GM23338 (cell line): ENCODE results near the gene KIFC3. TPM values are rescaled to one million over a fixed set of nuclear protein-coding genes. Genes with fewer than 3 reads are reported as not detected.

ENCODE experiments used
- ATAC-seq: fragments of 200-7000 bp; cut with Tn5 transposase; 3 replicates; pipeline ENCODE4 v1.9.1; 2020
- DNase-seq: peaks from one replicate; pipeline ENCODE4 v3.0.0-alpha.2; 2015; ENCODE audit warnings: low spot score
- H2AFZ ChIP-seq: fragments of 200-600 bp; sonication (generic); 2 replicates; pipeline ENCODE4 v1.8.0; 2016; ENCODE audit warnings: antibody characterized with exemption, mild to moderate bottlenecking, moderate library complexity
- H3F3A ChIP-seq: fragments of 200-600 bp; sonication (generic); replicated peaks from 2 replicates; pipeline ENCODE4 v1.8.0; 2017; ENCODE audit warnings: antibody characterized with exemption, mixed run types, low read depth
- H3K27ac ChIP-seq: fragments of 200-600 bp; sonication (generic); 2 replicates; pipeline ENCODE4 v1.6.1; 2016; ENCODE audit warnings: low read depth
- H3K27me3 ChIP-seq: fragments of 200-600 bp; sonication (generic); 2 replicates; pipeline ENCODE4 v1.8.0; 2016; ENCODE audit warnings: mild to moderate bottlenecking, mixed run types, moderate library complexity; ENCODE audit not compliant: insufficient read depth
- H3K36me3 ChIP-seq: fragments of 200-600 bp; sonication (generic); 2 replicates; pipeline ENCODE4 v1.8.0; 2016; ENCODE audit warnings: mild to moderate bottlenecking; ENCODE audit not compliant: insufficient read depth
- H3K4me1 ChIP-seq: fragments of 200-600 bp; sonication (generic); 2 replicates; pipeline ENCODE4 v1.8.0; 2016; ENCODE audit warnings: mild to moderate bottlenecking, moderate library complexity; ENCODE audit not compliant: insufficient read depth
- H3K4me2 ChIP-seq: fragments of 200-600 bp; sonication (generic); 2 replicates; pipeline ENCODE4 v1.7.1; 2017; ENCODE audit warnings: mixed run types
- H3K4me3 ChIP-seq: fragments of 200-600 bp; sonication (generic); 2 replicates; pipeline ENCODE4 v1.6.1; 2016; ENCODE audit warnings: mixed run types
- H3K79me2 ChIP-seq: fragments of 200-600 bp; sonication (generic); replicated peaks from 2 replicates; pipeline ENCODE4 v1.8.0; 2017; ENCODE audit warnings: mild to moderate bottlenecking; ENCODE audit not compliant: insufficient read depth
- H3K9me2 ChIP-seq: fragments of 200-600 bp; sonication (generic); 2 replicates; pipeline ENCODE4 v1.8.0; 2017; ENCODE audit not compliant: insufficient read depth
- H4K20me1 ChIP-seq: fragments of 200-600 bp; sonication (generic); replicated peaks from 2 replicates; pipeline ENCODE4 v1.8.0; 2017; ENCODE audit warnings: mild to moderate bottlenecking; ENCODE audit not compliant: insufficient read depth
- H3K27ac Mint-ChIP-seq: 2 replicates; pipeline ENCODE4 v1.8.0; 2020; ENCODE audit warnings: inconsistent platforms, mild to moderate bottlenecking, moderate library complexity, mixed read lengths
- H3K27me3 Mint-ChIP-seq: 3 replicates; pipeline ENCODE4 v1.8.0; 2022; ENCODE audit warnings: low read depth, mild to moderate bottlenecking, moderate library complexity, mixed read lengths, inconsistent platforms; ENCODE audit not compliant: insufficient read depth, poor library complexity
- H3K36me3 Mint-ChIP-seq: 3 replicates; pipeline ENCODE4 v1.8.0; 2021; ENCODE audit warnings: low read depth, mild to moderate bottlenecking, inconsistent platforms, moderate library complexity, mixed read lengths
- H3K4me1 Mint-ChIP-seq: 3 replicates; pipeline ENCODE4 v1.8.0; 2020; ENCODE audit warnings: mild to moderate bottlenecking, inconsistent platforms, mixed read lengths
- H3K4me3 Mint-ChIP-seq: 3 replicates; pipeline ENCODE4 v1.8.0; 2021; ENCODE audit warnings: moderate library complexity, mild to moderate bottlenecking, inconsistent platforms, mixed read lengths
- H3K9me3 Mint-ChIP-seq: 3 replicates; pipeline ENCODE4 v1.8.0; 2020; ENCODE audit warnings: moderate library complexity, mild to moderate bottlenecking, inconsistent platforms, mixed read lengths
- CREB1 ChIP-seq: fragments of 250-450 bp; sonication (Bioruptor Pico); IDR thresholded peaks from 2 replicates; pipeline ENCODE4 v1.5.0; 2020; ENCODE audit warnings: low read depth, mild to moderate bottlenecking, moderate library complexity
- EZH2 ChIP-seq: fragments of 200-600 bp; sonication (generic); IDR thresholded peaks from one replicate; pipeline ENCODE4 v1.8.0; 2017; ENCODE audit warnings: antibody characterized with exemption, mild to moderate bottlenecking, low read depth; ENCODE audit not compliant: unreplicated experiment
- EZH2phosphoT487 ChIP-seq: fragments of 200-600 bp; sonication (generic); IDR thresholded peaks from one replicate; pipeline ENCODE4 v1.8.1; 2018; ENCODE audit warnings: antibody characterized with exemption; ENCODE audit not compliant: unreplicated experiment
- JUNB ChIP-seq: IDR thresholded peaks from one replicate; pipeline ENCODE4 v1.6.1; 2016; ENCODE audit warnings: antibody characterized with exemption; ENCODE audit not compliant: unreplicated experiment
- NANOG ChIP-seq: IDR thresholded peaks from 2 replicates; pipeline ENCODE4 v1.6.1; 2016; ENCODE audit warnings: antibody characterized with exemption, borderline replicate concordance
- POLR2AphosphoS5 ChIP-seq: IDR thresholded peaks from 2 replicates; pipeline ENCODE4 v1.6.1; 2016; ENCODE audit warnings: antibody characterized with exemption, low read depth
- STAT1 ChIP-seq: IDR thresholded peaks from one replicate; pipeline ENCODE4 v1.6.1; 2016; ENCODE audit warnings: antibody characterized with exemption; ENCODE audit not compliant: unreplicated experiment
- ZNF114 ChIP-seq: fragments of 250-450 bp; sonication (Bioruptor Pico); IDR thresholded peaks from 2 replicates; pipeline ENCODE4 v1.5.0; 2020; ENCODE audit warnings: mild to moderate bottlenecking, moderate library complexity
- ZNF331 ChIP-seq: fragments of 250-450 bp; sonication (Bioruptor Pico); IDR thresholded peaks from 2 replicates; pipeline ENCODE4 v1.5.0; 2020; ENCODE audit warnings: low read depth, mild to moderate bottlenecking, moderate library complexity
- polyA plus RNA-seq: library from polyadenylated mRNA; unstranded; fragments of >200 nt; fragmentation: Nextera tagmentation; extraction: Ambion mirVana; gene quantifications from 2 replicates; pipeline ENCODE4 v1.2.1, GENCODE V29; 2016
- total RNA-seq: library from RNA; depleted of rRNA; stranded (reverse); fragments of >200 nt; shearing (Covaris generic); gene quantifications from 2 replicates; pipeline ENCODE4 v1.2.3, GENCODE V29; 2014
- TF ChIP-seq, protein P1 (sequence below): fragments of 250-450 bp; sonication (Bioruptor Pico); IDR thresholded peaks from 2 replicates; pipeline ENCODE4 v1.5.0; 2020; ENCODE audit warnings: mild to moderate bottlenecking, moderate library complexity
- TF ChIP-seq, protein P2 (sequence below), 2 experiments: fragments of 200-600 bp in 1 of 2; sonication (generic) in 1 of 2; conservative IDR thresholded peaks; 2 replicates each; pipeline versions ENCODE4 v1.5.1 to v1.6.1; 2016 to 2017; ENCODE audit warnings: antibody characterized with exemption in 2 of 2, low read depth in 2 of 2, mild to moderate bottlenecking in 2 of 2, moderate library complexity in 1 of 2
- TF ChIP-seq, protein P3 (sequence below): IDR thresholded peaks from 2 replicates; pipeline ENCODE4 v1.6.1; 2016; ENCODE audit warnings: antibody characterized with exemption
- TF ChIP-seq, protein P4 (sequence below): IDR thresholded peaks from one replicate; pipeline ENCODE4 v1.6.1; 2018; ENCODE audit warnings: antibody characterized with exemption; ENCODE audit not compliant: unreplicated experiment

The KIFC3 gene
- total and polyA plus RNA-seq, 2 experiments from 2014 or later = 4.4 to 12.5 TPM

DNA sequence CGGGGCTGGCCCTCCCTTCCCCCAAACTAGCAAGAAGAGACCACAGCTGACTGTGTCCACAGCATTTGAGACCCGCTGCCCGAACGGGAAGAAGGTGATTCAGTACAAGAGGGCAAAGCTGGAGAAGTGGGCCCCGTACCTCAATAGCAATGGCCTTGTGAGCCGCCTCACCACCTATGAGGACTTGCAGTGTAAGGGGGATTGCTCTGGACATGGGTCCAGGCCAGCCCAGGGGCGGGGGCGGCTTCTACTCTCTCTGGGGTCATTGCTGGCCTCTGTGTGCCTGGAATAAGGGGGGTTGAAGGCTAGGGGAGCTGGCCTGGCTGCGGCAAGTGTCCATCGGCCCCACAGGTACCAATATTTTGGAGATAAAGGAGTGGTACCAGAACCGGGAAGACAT, 79.6 kb downstream of the KIFC3 start:
- no peaks in the 10 kb centered on the region for H3K4me1 Mint-ChIP-seq
- H2AFZ ChIP-seq = no peak overlapping the region

More for the DNA sequence above, 79.6 kb downstream of the KIFC3 start:
- Mint-ChIP-seq H3K4me3 (no peak overlapping the region), H3K9me3 (no peaks in the 10 kb centered on the region), H3K27ac (no peak overlapping the region), H3K36me3 (no peaks in the 10 kb centered on the region), H3K27me3 (peaks cover 10% of the 10 kb centered on the region)
- H3K27me3 ChIP-seq = no peaks in the 10 kb centered on the region
- H3K4me2 ChIP-seq = no peak overlapping the region
- no peak for ATAC-seq
- H3F3A ChIP-seq = no peaks in the 10 kb centered on the region
- H3K27ac ChIP-seq = no peak overlapping the region
- TF ChIP-seq CREB1 (CRISPR knock-in tag) (no peak), NANOG (no peak), EZH2phosphoT487 (no peak), JUNB (no peak), EZH2 (no peak), POLR2AphosphoS5 (no peak), STAT1 (no peak), ZNF114 (no peak), ZNF331 (CRISPR knock-in tag) (no peak)
- TF ChIP-seq, protein P1, sequence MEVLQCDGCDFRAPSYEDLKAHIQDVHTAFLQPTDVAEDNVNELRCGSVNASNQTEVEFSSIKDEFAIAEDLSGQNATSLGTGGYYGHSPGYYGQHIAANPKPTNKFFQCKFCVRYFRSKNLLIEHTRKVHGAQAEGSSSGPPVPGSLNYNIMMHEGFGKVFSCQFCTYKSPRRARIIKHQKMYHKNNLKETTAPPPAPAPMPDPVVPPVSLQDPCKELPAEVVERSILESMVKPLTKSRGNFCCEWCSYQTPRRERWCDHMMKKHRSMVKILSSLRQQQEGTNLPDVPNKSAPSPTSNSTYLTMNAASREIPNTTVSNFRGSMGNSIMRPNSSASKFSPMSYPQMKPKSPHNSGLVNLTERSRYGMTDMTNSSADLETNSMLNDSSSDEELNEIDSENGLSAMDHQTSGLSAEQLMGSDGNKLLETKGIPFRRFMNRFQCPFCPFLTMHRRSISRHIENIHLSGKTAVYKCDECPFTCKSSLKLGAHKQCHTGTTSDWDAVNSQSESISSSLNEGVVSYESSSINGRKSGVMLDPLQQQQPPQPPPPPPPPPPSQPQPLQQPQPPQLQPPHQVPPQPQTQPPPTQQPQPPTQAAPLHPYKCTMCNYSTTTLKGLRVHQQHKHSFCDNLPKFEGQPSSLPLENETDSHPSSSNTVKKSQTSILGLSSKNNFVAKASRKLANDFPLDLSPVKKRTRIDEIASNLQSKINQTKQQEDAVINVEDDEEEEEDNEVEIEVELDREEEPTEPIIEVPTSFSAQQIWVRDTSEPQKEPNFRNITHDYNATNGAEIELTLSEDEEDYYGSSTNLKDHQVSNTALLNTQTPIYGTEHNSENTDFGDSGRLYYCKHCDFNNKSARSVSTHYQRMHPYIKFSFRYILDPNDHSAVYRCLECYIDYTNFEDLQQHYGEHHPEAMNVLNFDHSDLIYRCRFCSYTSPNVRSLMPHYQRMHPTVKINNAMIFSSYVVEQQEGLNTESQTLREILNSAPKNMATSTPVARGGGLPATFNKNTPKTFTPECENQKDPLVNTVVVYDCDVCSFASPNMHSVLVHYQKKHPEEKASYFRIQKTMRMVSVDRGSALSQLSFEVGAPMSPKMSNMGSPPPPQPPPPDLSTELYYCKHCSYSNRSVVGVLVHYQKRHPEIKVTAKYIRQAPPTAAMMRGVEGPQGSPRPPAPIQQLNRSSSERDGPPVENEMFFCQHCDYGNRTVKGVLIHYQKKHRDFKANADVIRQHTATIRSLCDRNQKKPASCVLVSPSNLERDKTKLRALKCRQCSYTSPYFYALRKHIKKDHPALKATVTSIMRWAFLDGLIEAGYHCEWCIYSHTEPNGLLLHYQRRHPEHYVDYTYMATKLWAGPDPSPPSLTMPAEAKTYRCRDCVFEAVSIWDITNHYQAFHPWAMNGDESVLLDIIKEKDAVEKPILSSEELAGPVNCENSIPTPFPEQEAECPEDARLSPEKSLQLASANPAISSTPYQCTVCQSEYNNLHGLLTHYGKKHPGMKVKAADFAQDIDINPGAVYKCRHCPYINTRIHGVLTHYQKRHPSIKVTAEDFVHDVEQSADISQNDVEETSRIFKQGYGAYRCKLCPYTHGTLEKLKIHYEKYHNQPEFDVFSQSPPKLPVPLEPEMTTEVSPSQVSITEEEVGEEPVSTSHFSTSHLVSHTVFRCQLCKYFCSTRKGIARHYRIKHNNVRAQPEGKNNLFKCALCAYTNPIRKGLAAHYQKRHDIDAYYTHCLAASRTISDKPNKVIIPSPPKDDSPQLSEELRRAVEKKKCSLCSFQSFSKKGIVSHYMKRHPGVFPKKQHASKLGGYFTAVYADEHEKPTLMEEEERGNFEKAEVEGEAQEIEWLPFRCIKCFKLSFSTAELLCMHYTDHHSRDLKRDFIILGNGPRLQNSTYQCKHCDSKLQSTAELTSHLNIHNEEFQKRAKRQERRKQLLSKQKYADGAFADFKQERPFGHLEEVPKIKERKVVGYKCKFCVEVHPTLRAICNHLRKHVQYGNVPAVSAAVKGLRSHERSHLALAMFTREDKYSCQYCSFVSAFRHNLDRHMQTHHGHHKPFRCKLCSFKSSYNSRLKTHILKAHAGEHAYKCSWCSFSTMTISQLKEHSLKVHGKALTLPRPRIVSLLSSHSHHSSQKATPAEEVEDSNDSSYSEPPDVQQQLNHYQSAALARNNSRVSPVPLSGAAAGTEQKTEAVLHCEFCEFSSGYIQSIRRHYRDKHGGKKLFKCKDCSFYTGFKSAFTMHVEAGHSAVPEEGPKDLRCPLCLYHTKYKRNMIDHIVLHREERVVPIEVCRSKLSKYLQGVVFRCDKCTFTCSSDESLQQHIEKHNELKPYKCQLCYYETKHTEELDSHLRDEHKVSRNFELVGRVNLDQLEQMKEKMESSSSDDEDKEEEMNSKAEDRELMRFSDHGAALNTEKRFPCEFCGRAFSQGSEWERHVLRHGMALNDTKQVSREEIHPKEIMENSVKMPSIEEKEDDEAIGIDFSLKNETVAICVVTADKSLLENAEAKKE (CRISPR knock-in tag) = no peak
- TF ChIP-seq, protein P2, sequence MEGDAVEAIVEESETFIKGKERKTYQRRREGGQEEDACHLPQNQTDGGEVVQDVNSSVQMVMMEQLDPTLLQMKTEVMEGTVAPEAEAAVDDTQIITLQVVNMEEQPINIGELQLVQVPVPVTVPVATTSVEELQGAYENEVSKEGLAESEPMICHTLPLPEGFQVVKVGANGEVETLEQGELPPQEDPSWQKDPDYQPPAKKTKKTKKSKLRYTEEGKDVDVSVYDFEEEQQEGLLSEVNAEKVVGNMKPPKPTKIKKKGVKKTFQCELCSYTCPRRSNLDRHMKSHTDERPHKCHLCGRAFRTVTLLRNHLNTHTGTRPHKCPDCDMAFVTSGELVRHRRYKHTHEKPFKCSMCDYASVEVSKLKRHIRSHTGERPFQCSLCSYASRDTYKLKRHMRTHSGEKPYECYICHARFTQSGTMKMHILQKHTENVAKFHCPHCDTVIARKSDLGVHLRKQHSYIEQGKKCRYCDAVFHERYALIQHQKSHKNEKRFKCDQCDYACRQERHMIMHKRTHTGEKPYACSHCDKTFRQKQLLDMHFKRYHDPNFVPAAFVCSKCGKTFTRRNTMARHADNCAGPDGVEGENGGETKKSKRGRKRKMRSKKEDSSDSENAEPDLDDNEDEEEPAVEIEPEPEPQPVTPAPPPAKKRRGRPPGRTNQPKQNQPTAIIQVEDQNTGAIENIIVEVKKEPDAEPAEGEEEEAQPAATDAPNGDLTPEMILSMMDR (conservative IDR thresholded peaks at IDR 0.05; ENCODE audit: low read depth in 2 of 2) = no peak
- TF ChIP-seq, protein P3, sequence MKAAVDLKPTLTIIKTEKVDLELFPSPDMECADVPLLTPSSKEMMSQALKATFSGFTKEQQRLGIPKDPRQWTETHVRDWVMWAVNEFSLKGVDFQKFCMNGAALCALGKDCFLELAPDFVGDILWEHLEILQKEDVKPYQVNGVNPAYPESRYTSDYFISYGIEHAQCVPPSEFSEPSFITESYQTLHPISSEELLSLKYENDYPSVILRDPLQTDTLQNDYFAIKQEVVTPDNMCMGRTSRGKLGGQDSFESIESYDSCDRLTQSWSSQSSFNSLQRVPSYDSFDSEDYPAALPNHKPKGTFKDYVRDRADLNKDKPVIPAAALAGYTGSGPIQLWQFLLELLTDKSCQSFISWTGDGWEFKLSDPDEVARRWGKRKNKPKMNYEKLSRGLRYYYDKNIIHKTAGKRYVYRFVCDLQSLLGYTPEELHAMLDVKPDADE = no peak
- TF ChIP-seq, protein P4, sequence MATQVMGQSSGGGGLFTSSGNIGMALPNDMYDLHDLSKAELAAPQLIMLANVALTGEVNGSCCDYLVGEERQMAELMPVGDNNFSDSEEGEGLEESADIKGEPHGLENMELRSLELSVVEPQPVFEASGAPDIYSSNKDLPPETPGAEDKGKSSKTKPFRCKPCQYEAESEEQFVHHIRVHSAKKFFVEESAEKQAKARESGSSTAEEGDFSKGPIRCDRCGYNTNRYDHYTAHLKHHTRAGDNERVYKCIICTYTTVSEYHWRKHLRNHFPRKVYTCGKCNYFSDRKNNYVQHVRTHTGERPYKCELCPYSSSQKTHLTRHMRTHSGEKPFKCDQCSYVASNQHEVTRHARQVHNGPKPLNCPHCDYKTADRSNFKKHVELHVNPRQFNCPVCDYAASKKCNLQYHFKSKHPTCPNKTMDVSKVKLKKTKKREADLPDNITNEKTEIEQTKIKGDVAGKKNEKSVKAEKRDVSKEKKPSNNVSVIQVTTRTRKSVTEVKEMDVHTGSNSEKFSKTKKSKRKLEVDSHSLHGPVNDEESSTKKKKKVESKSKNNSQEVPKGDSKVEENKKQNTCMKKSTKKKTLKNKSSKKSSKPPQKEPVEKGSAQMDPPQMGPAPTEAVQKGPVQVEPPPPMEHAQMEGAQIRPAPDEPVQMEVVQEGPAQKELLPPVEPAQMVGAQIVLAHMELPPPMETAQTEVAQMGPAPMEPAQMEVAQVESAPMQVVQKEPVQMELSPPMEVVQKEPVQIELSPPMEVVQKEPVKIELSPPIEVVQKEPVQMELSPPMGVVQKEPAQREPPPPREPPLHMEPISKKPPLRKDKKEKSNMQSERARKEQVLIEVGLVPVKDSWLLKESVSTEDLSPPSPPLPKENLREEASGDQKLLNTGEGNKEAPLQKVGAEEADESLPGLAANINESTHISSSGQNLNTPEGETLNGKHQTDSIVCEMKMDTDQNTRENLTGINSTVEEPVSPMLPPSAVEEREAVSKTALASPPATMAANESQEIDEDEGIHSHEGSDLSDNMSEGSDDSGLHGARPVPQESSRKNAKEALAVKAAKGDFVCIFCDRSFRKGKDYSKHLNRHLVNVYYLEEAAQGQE = no peak
- H4K20me1 ChIP-seq = no peaks in the 10 kb centered on the region
- H3K9me2 ChIP-seq = no peaks in the 10 kb centered on the region
- H3K4me1 ChIP-seq = no peaks in the 10 kb centered on the region
- no peaks in the 10 kb centered on the region for H3K79me2 ChIP-seq
- H3K36me3 ChIP-seq = no peaks in the 10 kb centered on the region
- H3K4me3 ChIP-seq = no peak overlapping the region
- no peak for DNase-seq
